Endothelial cell of umbilical vein (primary cell): ENCODE measurements around the gene IGF2BP2. TPM values are rescaled to one million over a fixed set of nuclear protein-coding genes. Genes with fewer than 3 reads are reported as not detected.

Experiments
- BruUV-seq: library from RNA; stranded (reverse); fragments of 400-500 nt; replicated peaks from 2 replicates; lab custom pipeline; 2021; lab: Mats Ljungman, UMichigan
- CTCF ChIA-PET: fragments of 300-600, 350-600 bp; sonication (Branson Sonifier 250); formaldehyde crosslinking; loops from one replicate; lab custom pipeline; 2021; ENCODE audit warnings: antibody characterized with exemption, inconsistent platforms; lab: Charles Lee
- POLR2A ChIA-PET: fragments of 300-600, 350-600 bp; sonication (Branson Sonifier 250); formaldehyde crosslinking; loops from one replicate; lab custom pipeline; 2021; ENCODE audit warnings: antibody characterized with exemption, inconsistent platforms; lab: Charles Lee
- DNase-seq: peaks from one replicate; pipeline ENCODE4 v3.0.0-alpha.2; 2011; ENCODE audit warnings: low read depth, low spot score
- FAIRE-seq: peaks from 2 replicates; lab custom pipeline; 2011; peaks lifted over from hg19 to GRCh38; lab: Jason Lieb, UNC
- H2AFZ ChIP-seq: 2 replicates; pipeline ENCODE4 v1.6.0; 2012; ENCODE audit warnings: low read depth, low read length, control low read depth, inconsistent platforms
- H3K27ac ChIP-seq: 2 replicates; pipeline ENCODE4 v1.5.1; 2011; ENCODE audit warnings: low read depth, mild to moderate bottlenecking, control low read depth, low read length, moderate library complexity; ENCODE audit not compliant: insufficient read depth
- H3K27me3 ChIP-seq, 2 experiments: 2 replicates each; pipeline versions ENCODE4 v1.6.0 to v1.6.1; 2011; ENCODE audit warnings: low read length in 2 of 2, mixed read lengths in 1 of 2; ENCODE audit not compliant: control insufficient read depth in 2 of 2, insufficient read depth in 2 of 2
- H3K36me3 ChIP-seq, 2 experiments: 2 replicates in 1 of 2; 3 replicates in 1 of 2; pipeline ENCODE4 v1.5.1; 2011; ENCODE audit warnings: low read length in 2 of 2, mild to moderate bottlenecking in 1 of 2, moderate library complexity in 1 of 2; ENCODE audit not compliant: control insufficient read depth in 2 of 2, insufficient read depth in 2 of 2; ENCODE audit errors: extremely low read depth in 1 of 2
- H3K4me1 ChIP-seq: 3 replicates; pipeline ENCODE4 v1.5.1; 2011; ENCODE audit warnings: mild to moderate bottlenecking, low read length; ENCODE audit not compliant: control insufficient read depth, insufficient read depth; ENCODE audit errors: extremely low read depth
- H3K4me2 ChIP-seq: 2 replicates; pipeline ENCODE4 v1.6.1; 2011; ENCODE audit warnings: low read length, control low read depth, mixed read lengths; ENCODE audit not compliant: insufficient read depth
- H3K4me3 ChIP-seq, 3 experiments: fragments of 200-600 bp in 1 of 3; sonication (generic), shearing (Covaris generic) in 1 of 3; replicated peaks in 1 of 3; 2 replicates each; pipeline ENCODE4 v1.5.1; 2011 to 2016; ENCODE audit warnings: control low read depth in 3 of 3, low read length in 3 of 3, mild to moderate bottlenecking in 2 of 3, inconsistent platforms in 1 of 3, low read depth in 1 of 3, moderate library complexity in 1 of 3; ENCODE audit not compliant: insufficient read depth in 1 of 3
- H3K79me2 ChIP-seq: 2 replicates; pipeline ENCODE4 v1.6.0; 2012; ENCODE audit warnings: low read length, inconsistent platforms; ENCODE audit not compliant: control insufficient read depth, insufficient read depth
- H3K9ac ChIP-seq: replicated peaks from 2 replicates; pipeline ENCODE3; 2011; ENCODE audit warnings: low read length, control low read depth; ENCODE audit not compliant: insufficient read depth; ENCODE audit errors: extremely low read depth
- H3K9me1 ChIP-seq: replicated peaks from 3 replicates; pipeline ENCODE4 v1.6.0; 2011; ENCODE audit warnings: mild to moderate bottlenecking, low read length; ENCODE audit not compliant: control insufficient read depth, insufficient read depth; ENCODE audit errors: extremely low read depth
- H3K9me3 ChIP-seq: replicated peaks from 2 replicates; pipeline ENCODE4 v1.5.1; 2012; ENCODE audit warnings: low read length, inconsistent platforms; ENCODE audit not compliant: control insufficient read depth, insufficient read depth
- H4K20me1 ChIP-seq: replicated peaks from 2 replicates; pipeline ENCODE3; 2011; ENCODE audit warnings: mild to moderate bottlenecking, low read length; ENCODE audit not compliant: control insufficient read depth, insufficient read depth; ENCODE audit errors: extremely low read depth
- EZH2 ChIP-seq: IDR thresholded peaks from 2 replicates; pipeline ENCODE4 v1.6.1; 2012; ENCODE audit warnings: borderline replicate concordance, low read depth, mild to moderate bottlenecking, moderate library complexity, low read length, inconsistent platforms; ENCODE audit not compliant: severe bottlenecking
- JUN ChIP-seq: IDR thresholded peaks from 2 replicates; pipeline ENCODE4 v1.6.1; 2011; ENCODE audit warnings: borderline replicate concordance, low read depth; ENCODE audit not compliant: insufficient read length, insufficient read depth
- POLR2AphosphoS5 ChIP-seq: IDR thresholded peaks from 2 replicates; pipeline ENCODE4 v1.6.1; 2012; ENCODE audit warnings: low read depth, mild to moderate bottlenecking, control low read depth, low read length, moderate library complexity; ENCODE audit not compliant: insufficient read depth
- dilution Hi-C: fragments of 300-500 bp; cut with MboI; formaldehyde crosslinking; loops from one replicate; pipeline ENCODE4 v1.15.0; 2019; ENCODE audit warnings: low sequenced_read_pairs; ENCODE audit not compliant: extremely low pct_ligation_motif_present
- intact Hi-C: fragments of 100-400 bp; cut with micrococcal nuclease; formaldehyde crosslinking; loops from one replicate; pipeline ENCODE4 v1.10.0; 2022
- polyA plus RNA-seq, 4 experiments: library from polyadenylated mRNA; depleted of rRNA in 3 of 4; stranded (reverse) in 3 of 4; unstranded in 1 of 4; fragments of >200 nt; gene quantifications; 2 replicates each; pipeline versions ENCODE4 v1.2.1 to v1.2.3, GENCODE V29; 2011 to 2012; ENCODE audit warnings: missing spikeins in 1 of 4
- total RNA-seq: library from RNA; stranded (reverse); gene quantifications from 2 replicates; pipeline ENCODE4 v1.2.3, GENCODE V29; 2021
- TF ChIP-seq, protein P1 (sequence below): IDR thresholded peaks from 2 replicates; pipeline ENCODE4 v1.6.1; 2011; ENCODE audit not compliant: insufficient read depth, insufficient read length
- TF ChIP-seq, protein P2 (sequence below), 2 donors: IDR thresholded peaks; 1 replicate in 1 of 2; 2 replicates in 1 of 2; pipeline ENCODE4 v1.5.1; 2011; ENCODE audit warnings: low read length in 2 of 2, mild to moderate bottlenecking in 2 of 2, moderate library complexity in 2 of 2, control low read depth in 1 of 2, inconsistent platforms in 1 of 2, low read depth in 1 of 2; ENCODE audit not compliant: insufficient read depth in 1 of 2; ENCODE audit errors: extremely low read depth in 1 of 2

The IGF2BP2 gene
- total and polyA plus RNA-seq, 2 donors (not counting 3 experiments of a cell fraction or from before 2014, with no cell fraction given), result 10.7 to 130 TPM

- no peaks in the 10 kb centered on the region for H3K27me3 ChIP-seq
- CTCF ChIA-PET, result interaction anchor here (2.1 kb wide), 1 partner anchor 23 kb away, joined by 7 read pairs; no protein-coding TSS in a partner anchor
- no peak for FAIRE-seq
- no peak overlapping the region for H3K4me3 ChIP-seq
- H3K27ac ChIP-seq, result no peak overlapping the region
- POLR2A ChIA-PET, result no interaction called here
- no peaks in the 10 kb centered on the region for H4K20me1 ChIP-seq
- no peaks in the 10 kb centered on the region for H3K79me2 ChIP-seq
- no peak for DNase-seq
- no peaks in the 10 kb centered on the region for H3K4me1 ChIP-seq
- no peaks in the 10 kb centered on the region for H3K9me1 ChIP-seq
- no peak overlapping the region for H2AFZ ChIP-seq
- intact Hi-C loops, result no loop called here
- BruUV-seq, result no TSS peak
- no peaks in the 10 kb centered on the region for H3K9me3 ChIP-seq
- TF ChIP-seq POLR2AphosphoS5 (peak; percentile 47), JUN (no peak)
- no peak overlapping the region for H3K4me2 ChIP-seq
- H3K9ac ChIP-seq, result no peak overlapping the region
- dilution Hi-C loops, result no loop called here
- no peaks in the 10 kb centered on the region for H3K36me3 ChIP-seq
Observed at GRCh38 chr3:185637388-185637787, 187.5 kb downstream of the IGF2BP2 start.

- Histone ChIP-seq H4K20me1 (no peaks in the 10 kb centered on the region), H3K27me3 (no peaks in the 10 kb centered on the region), H3K4me2 (no peak overlapping the region), H3K9ac (no peak overlapping the region), H3K79me2 (no peaks in the 10 kb centered on the region), H3K27ac (no peak overlapping the region), H2AFZ (no peak overlapping the region), H3K36me3 (peaks cover 0 to 6% of the 10 kb centered on the region in 2 experiments), H3K9me3 (no peaks in the 10 kb centered on the region), H3K9me1 (no peaks in the 10 kb centered on the region), H3K4me3 (no peak overlapping the region), H3K4me1 (peaks cover 12% of the 10 kb centered on the region)
- dilution Hi-C loops (no loop called here), intact Hi-C loops (no loop called here)
- FAIRE-seq, result no peak
- CTCF ChIA-PET, result interaction anchor here (1.2 kb wide), 1 partner anchor 27 kb away, joined by 3 read pairs; no protein-coding TSS in a partner anchor
- TF ChIP-seq EZH2, result no peak
- no peak for TF ChIP-seq JUN
- TF ChIP-seq, protein P1, sequence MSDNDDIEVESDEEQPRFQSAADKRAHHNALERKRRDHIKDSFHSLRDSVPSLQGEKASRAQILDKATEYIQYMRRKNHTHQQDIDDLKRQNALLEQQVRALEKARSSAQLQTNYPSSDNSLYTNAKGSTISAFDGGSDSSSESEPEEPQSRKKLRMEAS, result no peak
- TF ChIP-seq, protein P2, sequence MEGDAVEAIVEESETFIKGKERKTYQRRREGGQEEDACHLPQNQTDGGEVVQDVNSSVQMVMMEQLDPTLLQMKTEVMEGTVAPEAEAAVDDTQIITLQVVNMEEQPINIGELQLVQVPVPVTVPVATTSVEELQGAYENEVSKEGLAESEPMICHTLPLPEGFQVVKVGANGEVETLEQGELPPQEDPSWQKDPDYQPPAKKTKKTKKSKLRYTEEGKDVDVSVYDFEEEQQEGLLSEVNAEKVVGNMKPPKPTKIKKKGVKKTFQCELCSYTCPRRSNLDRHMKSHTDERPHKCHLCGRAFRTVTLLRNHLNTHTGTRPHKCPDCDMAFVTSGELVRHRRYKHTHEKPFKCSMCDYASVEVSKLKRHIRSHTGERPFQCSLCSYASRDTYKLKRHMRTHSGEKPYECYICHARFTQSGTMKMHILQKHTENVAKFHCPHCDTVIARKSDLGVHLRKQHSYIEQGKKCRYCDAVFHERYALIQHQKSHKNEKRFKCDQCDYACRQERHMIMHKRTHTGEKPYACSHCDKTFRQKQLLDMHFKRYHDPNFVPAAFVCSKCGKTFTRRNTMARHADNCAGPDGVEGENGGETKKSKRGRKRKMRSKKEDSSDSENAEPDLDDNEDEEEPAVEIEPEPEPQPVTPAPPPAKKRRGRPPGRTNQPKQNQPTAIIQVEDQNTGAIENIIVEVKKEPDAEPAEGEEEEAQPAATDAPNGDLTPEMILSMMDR (IDR thresholded peaks at IDR 0.05; ENCODE audit: extremely low read depth in 1 of 2, insufficient read depth in 1 of 2, low read depth in 1 of 2, low read length in 2 of 2), result no peak
- POLR2A ChIA-PET, result no interaction called here
- DNase-seq, result no peak
- no TSS peak for BruUV-seq
Observed at GRCh38 chr3:185632996-185633395, 191.8 kb downstream of the IGF2BP2 start.
